ENCODE measurements around the gene INPP1.
"Not testable (repeated sequence)": the region's sequence is repeated elsewhere in the genome, so short reads cannot be mapped to it uniquely, and the experiment has no call there.

INPP1 gene, protein sequence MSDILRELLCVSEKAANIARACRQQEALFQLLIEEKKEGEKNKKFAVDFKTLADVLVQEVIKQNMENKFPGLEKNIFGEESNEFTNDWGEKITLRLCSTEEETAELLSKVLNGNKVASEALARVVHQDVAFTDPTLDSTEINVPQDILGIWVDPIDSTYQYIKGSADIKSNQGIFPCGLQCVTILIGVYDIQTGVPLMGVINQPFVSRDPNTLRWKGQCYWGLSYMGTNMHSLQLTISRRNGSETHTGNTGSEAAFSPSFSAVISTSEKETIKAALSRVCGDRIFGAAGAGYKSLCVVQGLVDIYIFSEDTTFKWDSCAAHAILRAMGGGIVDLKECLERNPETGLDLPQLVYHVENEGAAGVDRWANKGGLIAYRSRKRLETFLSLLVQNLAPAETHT

DNA sequence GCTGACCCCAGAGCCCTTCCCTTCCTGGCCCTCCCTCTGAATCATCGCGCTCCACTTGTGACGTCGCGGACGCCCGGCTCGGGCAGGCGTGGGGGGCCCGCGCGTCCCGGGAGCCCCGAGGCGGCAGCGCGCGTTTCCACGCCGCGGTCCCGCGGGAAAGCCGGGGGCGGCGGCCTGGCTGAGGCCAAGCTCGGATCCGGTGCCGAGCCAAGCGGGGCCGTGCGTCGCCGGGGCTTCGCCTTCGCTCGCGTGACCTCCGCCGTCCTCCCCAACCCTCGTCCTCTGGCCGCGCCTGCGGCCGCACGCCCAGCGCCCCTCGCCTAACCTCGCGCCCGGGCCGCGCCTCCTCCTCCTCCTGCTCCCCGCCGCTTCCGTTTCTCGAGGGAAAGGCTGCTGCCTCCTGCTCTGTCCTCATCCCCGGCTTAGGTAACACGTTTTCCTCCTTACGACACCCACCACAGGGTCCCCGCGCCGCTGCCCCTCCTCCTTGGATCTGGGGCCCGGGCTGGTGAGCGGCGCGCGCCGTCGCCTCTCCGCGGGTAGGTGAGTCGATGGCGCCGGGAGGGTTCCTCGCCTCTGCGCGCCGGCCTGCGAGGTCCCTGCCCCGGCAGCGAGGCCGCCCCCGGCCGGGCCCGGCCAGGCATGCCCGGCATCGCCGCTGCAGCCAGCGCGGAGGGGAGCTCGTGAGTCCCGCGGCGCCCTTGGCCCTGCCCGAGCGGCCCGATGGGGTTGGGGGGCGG, at the start of gene INPP1:
TSS of gene INPP1 (plus strand) at position 54 of the 740 bp plus-strand sequence. CDS start 16,514 bp downstream, outside the sequence.
- peak; percentile 78 for DNase-seq

DNA sequence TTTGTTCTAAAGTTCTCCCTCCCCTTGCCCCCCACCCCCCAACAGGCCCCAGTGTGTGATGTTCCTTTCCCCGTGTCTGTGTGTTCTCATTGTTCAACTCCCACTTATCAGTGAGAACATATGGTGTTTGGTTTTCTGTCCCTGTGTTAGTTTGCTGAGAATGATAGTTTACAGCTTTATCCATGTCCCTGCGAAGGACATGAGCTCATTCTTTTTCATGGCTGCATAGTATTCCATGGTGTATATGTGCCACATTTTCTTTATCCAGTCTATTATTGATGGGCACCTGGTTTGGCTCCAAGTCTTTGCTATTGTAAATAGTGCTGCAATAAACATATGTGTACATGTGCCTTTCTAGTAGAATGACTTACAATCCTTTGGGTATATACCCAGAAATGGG, 45.5 kb upstream of the INPP1 start:
- not testable (repeated sequence) for DNase-seq

DNA sequence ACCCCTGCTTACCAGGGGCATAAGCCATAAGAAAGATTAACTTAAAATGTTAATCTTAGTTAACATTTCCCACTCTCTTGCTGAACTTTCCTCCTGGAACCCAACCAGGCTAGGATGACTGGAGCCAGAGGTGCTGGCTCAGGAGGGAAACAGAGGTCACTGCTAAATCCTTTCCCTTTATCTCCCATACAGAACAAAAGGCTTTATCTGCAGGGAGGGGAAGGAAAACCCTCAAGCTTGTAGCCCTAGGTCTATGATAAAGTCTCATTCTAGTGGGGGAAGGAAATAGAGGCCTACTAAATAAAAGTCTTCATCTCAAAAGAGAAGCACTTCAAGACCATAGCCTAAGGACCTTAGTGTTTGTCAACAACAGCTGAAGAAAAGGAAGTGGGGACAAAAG, 42.4 kb upstream of the INPP1 start:
- no peak for DNase-seq

DNA sequence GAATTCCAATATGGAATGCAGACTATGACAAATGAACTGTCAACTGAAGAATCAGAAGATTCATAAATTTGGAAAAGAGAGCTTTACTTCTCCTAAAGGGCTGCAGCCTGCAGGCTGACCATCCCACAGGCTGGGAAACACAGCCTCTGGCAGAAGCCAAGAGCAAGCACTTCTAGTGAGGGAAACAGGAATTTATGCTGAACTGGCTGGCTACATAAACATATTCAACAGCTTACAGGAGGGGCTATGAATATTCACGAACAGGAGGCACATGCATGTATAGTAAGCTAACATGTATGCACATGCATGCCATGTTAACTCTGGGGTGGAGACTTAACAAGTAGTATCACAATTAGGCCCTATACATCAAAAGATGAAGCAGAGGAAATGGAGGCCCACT, 41.3 kb upstream of the INPP1 start:
- DNase-seq: no peak

DNA sequence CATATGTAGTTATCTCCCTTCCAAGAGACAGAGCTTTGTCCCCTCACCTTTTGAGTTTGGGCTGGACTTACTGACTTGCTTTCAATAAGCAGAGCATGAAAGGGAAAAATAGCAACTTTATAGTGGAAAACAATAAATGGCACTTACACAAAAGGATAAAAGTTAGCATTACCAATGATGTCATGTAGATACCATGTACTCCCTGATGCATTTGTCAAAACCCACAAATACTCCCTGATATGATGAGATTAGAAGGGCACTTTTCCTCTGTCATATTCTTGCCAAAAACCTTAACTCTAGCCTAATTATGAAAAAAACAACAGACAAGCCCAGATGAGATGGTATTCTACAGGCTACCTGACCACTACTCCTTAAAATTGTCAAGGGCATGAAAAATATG, 39.7 kb upstream of the INPP1 start:
- no peak for DNase-seq

DNA sequence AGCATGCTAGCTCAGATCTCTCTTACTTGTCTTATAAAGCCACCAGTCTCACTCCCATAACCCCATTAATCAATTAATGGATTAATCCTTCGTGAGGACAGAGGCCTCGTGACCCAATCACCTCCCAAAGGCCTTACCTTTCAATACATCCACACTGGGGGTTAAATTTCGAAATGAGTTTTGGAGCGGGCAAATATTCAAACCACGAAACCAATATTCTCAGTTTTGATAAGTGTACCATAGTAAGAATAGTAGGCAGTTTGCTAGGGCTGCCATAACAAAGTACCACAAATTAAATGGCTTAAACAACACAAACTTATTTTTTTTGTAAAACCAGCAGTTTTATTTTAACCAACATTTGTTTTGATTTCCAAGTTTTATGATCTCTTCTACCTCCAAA, 39.0 kb upstream of the INPP1 start:
- no peak for DNase-seq

DNA sequence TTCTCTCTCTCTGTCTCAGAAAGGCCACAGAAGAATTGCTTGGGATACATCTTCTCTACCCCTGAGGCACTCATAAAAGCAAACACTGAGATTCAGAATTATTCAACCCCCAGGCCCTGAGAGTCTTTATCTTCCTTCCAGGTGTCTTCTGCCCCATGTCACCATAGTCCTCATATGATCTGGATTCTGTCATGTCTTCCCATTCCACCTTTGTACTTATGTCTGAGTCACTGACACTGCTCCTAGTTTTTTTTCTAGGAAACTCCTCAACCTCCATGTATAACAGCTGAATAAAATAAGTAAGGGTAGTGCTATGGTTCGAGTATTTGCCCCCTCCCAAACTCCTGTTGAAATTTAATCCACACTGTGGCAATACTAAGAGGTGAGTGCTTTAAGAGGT, 35.4 kb upstream of the INPP1 start:
- DNase-seq: no peak

DNA sequence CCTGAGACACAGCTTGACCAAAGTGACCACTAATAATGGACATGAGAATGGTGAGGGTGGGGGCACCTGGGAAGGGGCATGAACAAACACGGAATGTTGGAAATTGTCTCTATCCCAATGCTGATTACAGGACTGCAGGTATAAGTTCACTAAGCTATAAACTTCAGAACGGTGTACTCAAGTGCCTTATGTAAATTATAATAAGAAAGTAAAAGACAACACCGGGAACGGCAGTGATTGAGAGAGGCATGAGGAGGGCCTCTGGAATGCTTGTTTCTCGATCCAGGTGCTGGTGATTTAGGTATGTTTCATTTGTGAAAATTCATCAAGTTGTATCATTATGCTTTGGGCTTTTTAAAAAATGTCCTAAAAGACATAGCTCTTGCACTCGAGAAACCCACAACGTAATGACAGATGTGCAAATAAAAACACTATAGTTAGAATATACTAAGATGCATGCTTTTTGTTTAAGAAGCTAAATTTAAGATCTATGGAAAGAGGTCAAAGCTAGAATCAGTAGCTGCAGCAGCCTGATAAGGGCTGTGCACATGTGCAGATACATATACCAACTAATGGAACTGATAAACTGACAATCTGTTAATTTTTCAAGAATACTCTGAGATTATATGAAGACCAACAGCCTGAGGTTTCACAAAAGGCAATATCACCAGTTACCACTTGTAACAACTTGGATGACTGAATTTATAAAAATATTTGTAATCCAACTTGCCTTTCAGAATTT, 31.3 kb upstream of the INPP1 start:
- no peak for DNase-seq

DNA sequence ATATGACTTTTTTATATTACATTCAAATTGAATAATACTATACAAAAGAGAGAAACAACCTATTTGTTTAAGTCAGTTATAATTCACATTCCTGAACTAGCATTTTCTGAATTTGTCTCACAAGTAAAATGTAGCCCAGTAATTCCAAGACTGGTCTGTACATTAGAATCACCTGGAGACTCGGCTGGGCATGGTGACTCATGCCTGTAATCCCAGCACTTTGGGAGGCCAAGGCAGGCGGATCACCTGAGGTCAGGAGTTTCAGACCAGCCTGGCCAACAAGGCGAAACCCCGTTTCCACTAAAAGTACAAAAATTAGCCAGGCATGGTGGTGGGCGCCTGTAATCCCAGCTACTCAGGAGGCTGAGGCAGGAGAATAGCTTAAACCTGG, 30.8 kb upstream of the INPP1 start:
- not testable (repeated sequence) for DNase-seq

DNA sequence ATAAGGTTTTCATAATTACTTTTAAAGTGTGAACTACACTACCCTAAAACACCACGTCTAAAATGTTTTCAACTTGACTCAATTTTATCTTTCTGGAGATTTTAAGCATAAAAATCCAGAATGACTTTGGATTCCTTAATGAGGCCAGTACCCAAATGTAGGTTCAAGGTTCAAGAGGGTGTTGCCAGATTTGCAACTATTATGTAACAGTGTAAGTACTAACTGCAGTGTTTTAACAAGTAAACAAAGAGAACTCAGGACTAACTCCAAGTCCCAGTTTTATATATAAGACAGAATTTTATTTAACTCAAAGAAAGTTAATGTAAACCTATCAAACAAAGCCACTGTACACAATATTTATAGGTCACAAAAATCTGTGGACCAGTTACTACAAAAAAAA, 29.5 kb upstream of the INPP1 start:
- DNase-seq: no peak

DNA sequence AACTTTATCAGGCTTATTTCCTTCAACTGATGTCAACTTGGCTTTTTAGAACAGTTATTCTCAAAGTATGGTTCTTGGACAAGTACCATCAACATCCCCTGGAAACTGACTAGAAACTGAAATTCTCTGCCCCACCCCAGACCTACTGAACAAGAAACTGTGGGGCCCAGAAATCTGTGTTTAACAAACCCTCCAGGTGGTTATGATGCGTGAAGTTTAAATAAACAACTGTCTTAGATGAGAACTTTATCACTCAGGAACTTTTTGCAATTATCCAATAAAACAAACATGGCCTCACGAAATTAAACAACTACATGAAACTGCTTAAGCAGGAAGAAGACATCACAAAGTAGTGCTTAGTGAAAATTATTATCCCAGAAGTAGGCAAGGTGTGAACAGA, 28.1 kb upstream of the INPP1 start:
- no peak for DNase-seq

DNA sequence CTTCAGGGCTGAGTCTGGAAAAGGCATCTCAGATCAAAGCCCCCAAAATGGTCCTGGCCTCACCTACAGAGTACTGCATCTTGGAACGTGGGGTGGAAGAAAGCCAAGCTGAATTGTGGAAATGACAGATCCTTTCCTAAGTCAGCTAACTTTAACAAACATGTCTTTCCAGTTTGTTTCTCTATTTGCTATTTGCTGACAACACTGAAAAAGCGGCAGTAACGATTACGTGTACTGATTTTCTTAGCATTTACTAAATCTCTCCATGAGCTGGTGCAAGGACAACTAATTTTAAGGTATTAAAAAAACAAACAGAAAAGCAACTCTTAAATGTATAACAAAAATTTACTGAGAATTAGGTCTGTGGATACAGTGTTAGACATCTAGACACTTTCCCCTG, 24.9 kb upstream of the INPP1 start:
- DNase-seq: no peak

DNA sequence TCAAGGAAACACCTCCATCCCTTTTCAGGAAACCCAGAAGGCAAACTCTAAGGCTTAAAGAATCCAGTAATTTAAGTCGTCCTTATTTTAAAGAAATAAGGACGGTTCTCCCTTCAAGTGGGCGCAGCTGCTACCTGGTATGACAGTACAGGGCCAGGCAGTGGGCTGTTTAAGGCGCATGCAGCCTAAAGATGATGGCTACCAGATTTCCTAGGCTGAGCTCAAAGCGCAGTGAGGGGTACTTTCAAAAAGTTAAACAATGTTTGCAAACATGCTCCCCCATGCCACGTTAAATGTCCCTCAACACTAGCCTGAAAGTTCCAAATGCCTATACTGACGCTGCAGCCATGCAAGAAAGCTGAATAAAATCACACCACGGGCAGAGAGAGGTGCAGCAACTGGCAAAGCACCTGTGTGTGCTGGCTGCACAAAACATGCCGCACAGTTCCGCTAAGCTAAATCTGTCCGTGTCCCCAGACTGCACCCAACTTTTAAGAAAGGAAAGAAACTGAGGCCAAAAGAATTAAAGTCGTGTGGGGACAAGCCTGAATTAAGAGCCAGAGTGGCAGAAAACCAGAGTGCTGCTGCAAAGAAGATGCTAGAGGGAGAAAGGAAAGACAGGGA, 24.3 kb upstream of the INPP1 start:
- DNase-seq: no peak

DNA sequence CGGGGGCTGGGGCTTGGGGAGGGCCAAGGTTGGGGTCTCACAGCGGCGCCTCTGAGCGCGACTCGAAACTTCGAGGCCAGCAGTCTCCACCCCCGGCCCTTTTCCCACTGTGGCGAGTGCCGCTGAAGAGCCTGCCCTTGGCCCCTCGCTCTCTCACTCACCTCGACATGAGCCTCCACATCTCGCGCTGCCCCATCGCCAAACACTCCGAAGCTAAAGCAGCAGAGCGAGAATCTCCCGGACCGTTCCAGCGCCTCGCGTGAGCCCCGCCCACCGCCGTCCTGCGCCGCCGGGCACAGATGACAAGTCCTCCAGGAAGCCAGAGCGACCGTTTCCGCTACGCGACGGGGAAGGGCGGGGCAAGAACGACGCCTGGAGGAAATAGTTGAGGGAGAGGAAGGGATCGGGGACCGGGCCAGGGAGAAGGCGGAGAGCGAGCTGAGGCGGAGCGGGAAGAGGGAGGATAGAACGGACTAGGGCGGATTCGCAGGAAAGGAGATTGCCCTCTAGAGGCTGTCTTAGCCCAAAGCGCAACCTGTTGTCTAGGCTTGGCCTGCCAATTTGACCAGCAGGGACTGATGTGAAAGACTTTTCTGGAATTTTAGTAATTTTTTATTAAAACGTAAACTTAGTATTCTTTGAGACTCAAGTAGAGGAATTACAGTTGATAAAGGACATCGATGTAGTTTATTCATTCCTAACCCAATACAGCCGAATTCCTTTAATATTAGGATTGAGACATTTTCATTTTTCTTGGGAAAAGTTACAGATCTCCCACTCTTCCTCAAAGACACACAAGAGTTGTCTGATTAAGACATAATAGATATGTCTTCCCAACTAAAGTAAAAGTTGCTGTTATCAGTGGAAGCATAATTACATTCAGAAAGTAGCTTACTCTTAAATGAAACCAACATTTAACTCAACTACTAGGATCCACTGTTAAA, 23.6 kb upstream of the INPP1 start, which contains the start of gene HIBCH:
TSS of gene HIBCH (minus strand) at position 272 of the 944 bp plus-strand sequence. CDS start at position 196, 76 bp downstream.
- DNase-seq: peak; percentile 99

DNA sequence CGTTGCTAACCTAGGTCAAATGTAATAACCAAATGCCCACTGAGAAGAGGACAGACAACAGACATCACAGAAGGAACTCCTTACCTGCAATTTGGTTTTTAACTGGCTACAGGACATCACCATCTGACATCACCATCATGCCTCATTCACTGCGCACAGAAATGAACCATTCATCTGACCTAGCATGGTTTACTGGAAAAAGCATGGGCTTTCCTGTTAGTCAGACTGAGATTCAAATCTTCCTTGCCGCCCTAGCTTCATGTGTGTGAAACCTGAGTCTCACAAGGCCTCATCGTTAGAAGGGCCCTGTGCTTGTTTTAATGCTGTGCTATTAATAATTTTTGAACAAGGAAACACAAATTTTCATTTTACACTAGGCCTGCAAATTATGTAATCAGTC, 22.7 kb upstream of the INPP1 start:
- no peak for DNase-seq

DNA sequence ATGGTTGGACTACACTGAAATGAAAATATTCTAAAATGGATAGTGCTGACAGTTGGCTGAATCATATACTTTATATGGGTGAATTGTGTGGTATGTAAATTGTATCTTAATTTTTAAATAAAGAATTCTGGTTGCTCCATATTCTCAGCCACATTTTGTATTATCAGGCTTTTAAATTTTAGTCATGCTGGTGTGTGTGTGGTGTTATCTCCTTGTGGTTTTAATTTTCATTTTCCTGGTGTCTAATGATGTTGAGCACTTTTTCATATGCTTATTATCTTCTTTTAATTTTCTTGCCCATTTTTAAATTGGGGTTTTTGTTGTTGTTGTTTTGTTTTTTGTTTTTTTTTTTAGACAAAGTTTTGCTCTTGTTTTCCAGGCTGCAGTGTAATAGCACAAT, 20.0 kb upstream of the INPP1 start:
- no peak for DNase-seq

DNA sequence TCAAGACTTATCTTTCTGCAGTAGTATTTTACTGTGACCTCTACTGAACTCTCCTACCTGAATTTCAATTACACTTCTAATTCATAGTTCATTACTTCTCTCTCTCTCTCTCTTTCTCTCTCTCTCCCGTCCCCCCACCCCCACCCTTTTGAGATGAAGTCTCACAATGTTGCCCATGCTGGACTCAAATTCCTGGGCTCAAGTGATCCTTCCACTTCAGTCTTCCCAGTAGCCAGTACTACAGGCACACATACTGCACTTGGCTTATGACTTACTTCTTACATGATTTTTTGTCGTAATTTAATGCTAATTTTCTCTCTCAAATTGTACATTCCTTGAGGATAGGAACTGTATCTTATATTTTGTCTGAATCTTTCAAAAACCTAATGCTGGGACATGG, 17.8 kb upstream of the INPP1 start:
- no peak for DNase-seq

DNA sequence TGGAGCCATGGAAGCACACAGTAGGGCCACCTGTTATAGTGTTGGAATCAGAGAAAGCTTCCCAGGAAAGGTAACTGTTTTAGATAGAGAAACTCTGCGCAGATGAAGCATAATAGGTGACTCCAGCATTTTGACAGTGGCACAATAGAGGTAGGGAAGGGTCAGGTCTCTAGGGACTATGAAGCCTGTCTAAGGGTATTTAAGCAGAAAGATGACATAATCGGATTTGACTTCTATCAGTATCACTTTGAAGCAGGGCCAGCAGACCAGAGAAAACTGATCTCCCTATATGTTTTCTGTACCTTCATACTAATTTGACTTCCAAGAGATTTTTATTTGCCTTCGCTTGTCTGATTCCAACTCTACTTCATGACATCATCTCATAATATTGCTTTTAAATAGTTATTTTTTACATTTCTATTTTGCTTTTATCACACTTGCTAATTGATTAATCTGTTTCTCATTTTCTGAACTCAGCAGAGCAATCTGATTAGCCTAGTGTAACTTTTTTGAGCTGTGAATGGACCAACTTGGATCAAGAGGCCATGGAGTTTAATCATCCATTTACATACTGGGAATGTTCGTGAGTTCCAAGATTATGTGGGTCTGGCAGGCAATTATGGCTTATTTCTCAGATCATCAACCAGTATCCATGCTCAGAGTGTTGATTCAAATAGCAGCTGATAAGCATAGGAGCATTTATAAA, 15.4 kb upstream of the INPP1 start:
- DNase-seq: no peak

DNA sequence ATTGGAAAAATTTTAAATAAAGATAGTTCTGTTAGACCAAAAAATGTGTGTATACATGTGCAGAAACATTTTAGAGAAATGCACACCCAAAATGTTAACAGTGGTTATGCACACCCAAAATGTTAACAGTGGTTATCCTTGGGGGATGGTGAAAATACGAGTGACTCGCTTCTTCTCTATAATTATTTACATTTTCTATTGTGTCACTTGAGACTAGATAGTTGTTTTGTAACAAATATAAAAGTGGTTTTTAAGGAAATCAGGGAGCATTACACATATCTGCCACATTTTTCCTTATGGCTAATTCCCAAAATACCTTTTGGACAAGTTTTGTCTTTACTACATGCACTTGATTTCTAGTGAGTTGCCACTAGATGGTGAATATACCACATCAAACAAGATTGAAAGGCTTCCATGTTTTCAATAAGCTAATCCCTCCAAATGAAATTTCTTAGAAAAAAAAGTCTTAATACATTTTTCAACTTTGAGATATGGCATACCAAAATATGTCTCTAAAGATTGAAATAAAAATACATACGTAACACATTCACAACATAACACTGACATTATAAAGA, 14.7 kb upstream of the INPP1 start:
- DNase-seq: no peak

DNA sequence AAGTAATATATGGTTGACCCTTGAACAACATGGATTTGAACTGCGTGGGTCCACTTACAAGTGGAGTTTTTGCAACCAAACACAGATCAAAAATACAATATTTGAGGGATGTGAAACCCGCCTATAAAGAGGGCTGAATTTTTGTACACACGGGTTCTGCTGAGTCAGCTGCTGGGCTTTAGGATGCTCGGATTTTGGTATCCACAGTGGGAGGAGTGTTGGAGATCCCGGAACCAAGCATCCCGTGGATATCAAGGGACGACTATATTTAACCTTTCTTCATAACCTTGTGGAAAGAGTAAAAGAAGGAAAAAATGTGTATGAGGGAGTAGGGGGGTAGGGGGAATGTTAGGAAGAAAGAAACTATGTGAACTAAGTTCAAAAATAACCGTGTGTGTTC, 10.0 kb upstream of the INPP1 start:
- DNase-seq: no peak

DNA sequence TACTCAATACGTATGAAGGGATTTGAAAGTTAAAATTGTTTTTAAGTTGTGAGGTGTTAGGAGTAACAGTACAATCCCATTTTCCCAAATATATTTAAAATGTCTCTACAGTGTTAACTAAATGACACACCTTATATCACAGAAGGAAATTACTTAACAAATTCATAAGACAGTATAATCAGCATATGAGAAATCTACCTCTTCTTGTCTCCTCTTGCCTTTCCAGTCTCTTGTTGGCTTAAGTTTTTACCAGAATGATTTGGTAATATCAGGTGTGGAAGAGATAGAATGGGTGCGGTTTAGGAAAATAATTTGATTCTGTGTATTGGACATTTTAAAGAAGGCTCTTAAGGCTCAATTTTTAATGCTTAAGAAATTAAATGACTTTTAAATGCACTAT, 9.5 kb upstream of the INPP1 start:
- DNase-seq: no peak
